Mesendoderm (in vitro differentiated cells): ENCODE results near the gene RCVRN.
A peak's percentile ranks its signal among the peaks of the same experiment; 100 is the strongest.

Experiments used
- DNase-seq: peaks from one replicate; pipeline ENCODE4 v3.0.0; 2013
- H2AK5ac ChIP-seq: 2 replicates; pipeline ENCODE4 v1.6.1; 2013; ENCODE audit warnings: low read length, inconsistent platforms
- H2BK120ac ChIP-seq: 2 replicates; pipeline ENCODE4 v1.6.1; 2013; ENCODE audit warnings: low read depth, mild to moderate bottlenecking, low read length, moderate library complexity, mixed read lengths
- H2BK15ac ChIP-seq: replicated peaks from 2 replicates; pipeline ENCODE4 v1.6.1; 2013; ENCODE audit warnings: low read depth, mild to moderate bottlenecking, moderate library complexity
- H2BK5ac ChIP-seq: 2 replicates; pipeline ENCODE4 v1.6.1; 2013; ENCODE audit warnings: low read length, inconsistent platforms
- H3K18ac ChIP-seq: 2 replicates; pipeline ENCODE4 v1.6.1; 2013; ENCODE audit warnings: mild to moderate bottlenecking, low read length, mixed read lengths
- H3K23ac ChIP-seq: one replicate; pipeline ENCODE4 v1.6.1; 2013; ENCODE audit warnings: low read length
- H3K27ac ChIP-seq: 2 replicates; pipeline ENCODE4 v1.5.1; 2013; ENCODE audit warnings: low read depth, mild to moderate bottlenecking, inconsistent platforms, low read length, moderate library complexity
- H3K27me3 ChIP-seq: 2 replicates; pipeline ENCODE4 v1.6.1; 2013; ENCODE audit warnings: low read length, control low read depth, mild to moderate bottlenecking, inconsistent platforms; ENCODE audit not compliant: insufficient read depth, poor library complexity
- H3K36me3 ChIP-seq: 2 replicates; pipeline ENCODE4 v1.6.1; 2013; ENCODE audit warnings: low read length, inconsistent platforms; ENCODE audit not compliant: control insufficient read depth, insufficient read depth
- H3K4ac ChIP-seq: one replicate; pipeline ENCODE4 v1.6.1; 2013; ENCODE audit warnings: low read depth, mild to moderate bottlenecking, low read length, moderate library complexity
- H3K4me1 ChIP-seq: 2 replicates; pipeline ENCODE4 v1.6.1; 2013; ENCODE audit warnings: low read depth, low read length, inconsistent platforms; ENCODE audit not compliant: control insufficient read depth
- H3K4me2 ChIP-seq: 2 replicates; pipeline ENCODE4 v1.6.1; 2013; ENCODE audit warnings: low read length
- H3K4me3 ChIP-seq: 2 replicates; pipeline ENCODE4 v1.5.1; 2013; ENCODE audit warnings: mild to moderate bottlenecking, low read length
- H3K56ac ChIP-seq: one replicate; pipeline ENCODE4 v1.6.1; 2013; ENCODE audit warnings: low read length
- H3K79me1 ChIP-seq: 2 replicates; pipeline ENCODE4 v1.6.1; 2013; ENCODE audit warnings: low read length, inconsistent platforms
- H3K79me2 ChIP-seq: 2 replicates; pipeline ENCODE4 v1.6.1; 2013; ENCODE audit warnings: mild to moderate bottlenecking, low read length; ENCODE audit not compliant: control insufficient read depth, insufficient read depth
- H3K9ac ChIP-seq: 2 replicates; pipeline ENCODE4 v1.6.1; 2013; ENCODE audit warnings: low read length, inconsistent platforms
- H4K5ac ChIP-seq: one replicate; pipeline ENCODE4 v1.6.1; 2013; ENCODE audit warnings: low read length
- H4K8ac ChIP-seq: one replicate; pipeline ENCODE4 v1.6.1; 2013; ENCODE audit warnings: low read depth, mild to moderate bottlenecking, control low read depth, low read length, moderate library complexity
- WGBS: extraction: QIAGEN DNeasy Blood & Tissue Kit; methylation state at CpG from one replicate; pipeline ENCODE4 v1.1.7; 2013; ENCODE audit warnings: low lambda C conversion rate, missing lambda C conversion rate; ENCODE audit not compliant: insufficient coverage; ENCODE audit errors: extremely low coverage; 5-methylcytosine and 5-hydroxymethylcytosine counted together

The RCVRN gene

GRCh38 chr17:9928601-9929333 is 23.7 kb upstream of the RCVRN start:
- H3K4me3 ChIP-seq: no peak overlapping the region
- H2BK120ac ChIP-seq: no peak overlapping the region
- H3K27me3 ChIP-seq: no peaks in the 10 kb centered on the region
- H3K56ac ChIP-seq: no peak overlapping the region
- H3K9ac ChIP-seq: no peak overlapping the region
- H3K27ac ChIP-seq: no peak overlapping the region
- H3K4ac ChIP-seq: no peak overlapping the region
- H3K4me2 ChIP-seq: no peak overlapping the region
- DNase-seq: peak; percentile 83
- H3K79me2 ChIP-seq: no peaks in the 10 kb centered on the region
- H4K8ac ChIP-seq: no peak overlapping the region
- no peak overlapping the region for H3K18ac ChIP-seq
- H3K4me1 ChIP-seq: no peaks in the 10 kb centered on the region
- H3K36me3 ChIP-seq: no peaks in the 10 kb centered on the region
- H2BK15ac ChIP-seq: no peak overlapping the region
- H3K79me1 ChIP-seq: no peaks in the 10 kb centered on the region
- WGBS: no CpG with 5 or more reads among the region's 13 CpGs
- no peak overlapping the region for H2BK5ac ChIP-seq
- no peak overlapping the region for H4K5ac ChIP-seq
- H2AK5ac ChIP-seq: no peak overlapping the region
- H3K23ac ChIP-seq: no peak overlapping the region

- DNase-seq: no peak
- Histone ChIP-seq H3K9ac (no peak overlapping the region), H3K4me2 (no peak overlapping the region), H3K56ac (no peak overlapping the region), H4K8ac (no peak overlapping the region), H3K36me3 (no peaks in the 10 kb centered on the region), H4K5ac (no peak overlapping the region), H3K79me1 (no peaks in the 10 kb centered on the region), H3K79me2 (no peaks in the 10 kb centered on the region), H2AK5ac (no peak overlapping the region), H3K4ac (no peak overlapping the region), H3K18ac (no peak overlapping the region), H3K23ac (no peak overlapping the region), H2BK5ac (no peak overlapping the region), H3K27me3 (no peaks in the 10 kb centered on the region), H2BK15ac (no peak overlapping the region), H3K4me1 (no peaks in the 10 kb centered on the region), H3K27ac (no peak overlapping the region), H3K4me3 (no peak overlapping the region), H2BK120ac (no peak overlapping the region)
- WGBS: no CpG with 5 or more reads among the region's 21 CpGs
Measured at GRCh38 chr17:9926150-9926804, 21.2 kb upstream of the RCVRN start.

- Histone ChIP-seq H3K27ac (no peak overlapping the region), H4K5ac (no peak overlapping the region), H3K27me3 (no peaks in the 10 kb centered on the region), H2AK5ac (no peak overlapping the region), H2BK15ac (no peak overlapping the region), H3K4me1 (no peaks in the 10 kb centered on the region), H2BK5ac (no peak overlapping the region), H3K4me2 (no peak overlapping the region), H3K23ac (no peak overlapping the region), H3K56ac (no peak overlapping the region), H3K79me2 (no peaks in the 10 kb centered on the region), H3K4ac (no peak overlapping the region), H2BK120ac (no peak overlapping the region), H3K4me3 (no peak overlapping the region), H3K36me3 (no peaks in the 10 kb centered on the region), H4K8ac (no peak overlapping the region), H3K18ac (no peak overlapping the region), H3K9ac (no peak overlapping the region), H3K79me1 (no peaks in the 10 kb centered on the region)
- DNase-seq: no peak
- WGBS: no CpG with 5 or more reads among the region's 11 CpGs
Measured at GRCh38 chr17:9925457-9925856, 20.4 kb upstream of the RCVRN start.

GRCh38 chr17:9924735-9925191 is 19.7 kb upstream of the RCVRN start:
- H3K18ac ChIP-seq: no peak overlapping the region

GRCh38 chr17:9922012-9922848 is 17.2 kb upstream of the RCVRN start:
- DNase-seq: peak; percentile 5
- H3K9ac ChIP-seq: no peak overlapping the region
- WGBS: no CpG with 5 or more reads among the region's 14 CpGs
- no peak overlapping the region for H4K8ac ChIP-seq
- H3K27ac ChIP-seq: no peak overlapping the region
- no peak overlapping the region for H4K5ac ChIP-seq
- H3K18ac ChIP-seq: no peak overlapping the region
- H2BK15ac ChIP-seq: no peak overlapping the region
- H3K4me2 ChIP-seq: no peak overlapping the region
- H2AK5ac ChIP-seq: no peak overlapping the region
- H3K79me2 ChIP-seq: no peaks in the 10 kb centered on the region
- H3K27me3 ChIP-seq: no peaks in the 10 kb centered on the region
- H3K4me3 ChIP-seq: no peak overlapping the region
- no peak overlapping the region for H2BK120ac ChIP-seq
- no peak overlapping the region for H2BK5ac ChIP-seq
- no peak overlapping the region for H3K56ac ChIP-seq
- no peak overlapping the region for H3K4ac ChIP-seq
- no peaks in the 10 kb centered on the region for H3K36me3 ChIP-seq
- no peak overlapping the region for H3K23ac ChIP-seq
- H3K4me1 ChIP-seq: no peaks in the 10 kb centered on the region
- H3K79me1 ChIP-seq: no peaks in the 10 kb centered on the region

More at GRCh38 chr17:9924735-9925191, 19.7 kb upstream of the RCVRN start:
- H4K5ac ChIP-seq: no peak overlapping the region
- H2BK5ac ChIP-seq: no peak overlapping the region
- H4K8ac ChIP-seq: no peak overlapping the region
- no peaks in the 10 kb centered on the region for H3K27me3 ChIP-seq
- no peak overlapping the region for H3K4me3 ChIP-seq
- no CpG with 5 or more reads among the region's 6 CpGs for WGBS
- H2BK120ac ChIP-seq: no peak overlapping the region
- no peaks in the 10 kb centered on the region for H3K79me1 ChIP-seq
- H3K27ac ChIP-seq: no peak overlapping the region
- no peak overlapping the region for H3K4ac ChIP-seq
- H3K23ac ChIP-seq: no peak overlapping the region
- no peaks in the 10 kb centered on the region for H3K4me1 ChIP-seq
- no peak overlapping the region for H2BK15ac ChIP-seq
- H3K36me3 ChIP-seq: no peaks in the 10 kb centered on the region
- no peak overlapping the region for H3K4me2 ChIP-seq
- H3K56ac ChIP-seq: no peak overlapping the region
- H3K9ac ChIP-seq: no peak overlapping the region
- H2AK5ac ChIP-seq: no peak overlapping the region
- no peaks in the 10 kb centered on the region for H3K79me2 ChIP-seq
- DNase-seq: peak; percentile 89
